GM15510 (cell line): Measurements from ENCODE around the gene SLC2A14.

Experiments
- POLR2A ChIP-seq: IDR thresholded peaks from 3 replicates; pipeline ENCODE4 v1.6.1; 2011; ENCODE audit warnings: borderline replicate concordance; ENCODE audit not compliant: insufficient read length; ENCODE audit errors: extremely low read depth

The SLC2A14 gene

DNA sequence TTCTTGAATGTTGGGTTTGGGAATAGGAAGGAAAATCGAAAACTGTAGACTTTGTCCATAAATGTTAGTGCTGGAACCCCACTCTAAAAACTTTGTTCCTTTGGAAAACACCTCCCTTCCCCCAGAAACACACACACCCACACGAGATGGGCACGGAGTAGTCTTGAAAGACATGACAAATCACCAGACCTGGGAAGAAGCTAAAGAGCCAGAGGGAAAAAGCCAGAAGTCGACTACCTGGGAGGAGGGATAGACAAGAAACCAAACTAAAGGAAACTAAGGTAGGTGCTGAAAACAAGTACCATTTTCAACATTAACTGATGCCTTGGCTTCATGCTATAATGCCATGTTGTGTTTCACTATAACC, 84.4 kb downstream of the SLC2A14 start:
- TF ChIP-seq POLR2A: no peak

- no peak for TF ChIP-seq POLR2A
Observed at GRCh38 chr12:7787574-7788293, 85.0 kb downstream of the SLC2A14 start.

DNA sequence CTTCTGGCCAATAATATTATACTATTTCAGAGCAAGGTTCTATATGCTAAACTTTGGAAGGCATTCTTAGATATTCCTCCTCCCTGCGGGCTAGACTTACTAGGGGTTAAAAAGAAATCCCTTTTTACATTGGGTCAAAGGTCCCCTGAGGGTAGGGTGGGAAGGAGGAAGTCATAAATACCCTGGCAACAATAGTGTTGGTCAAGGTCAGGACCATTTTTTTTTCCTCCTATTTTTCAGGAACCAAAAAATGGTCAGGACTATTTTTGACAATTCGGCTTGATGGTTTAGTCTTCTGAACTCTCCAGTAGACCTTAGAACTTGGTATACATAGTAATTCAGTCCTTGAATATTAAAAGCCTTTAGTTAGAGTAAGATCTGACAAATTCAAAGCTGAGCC, 88.0 kb downstream of the SLC2A14 start:
- TF ChIP-seq POLR2A: no peak

DNA sequence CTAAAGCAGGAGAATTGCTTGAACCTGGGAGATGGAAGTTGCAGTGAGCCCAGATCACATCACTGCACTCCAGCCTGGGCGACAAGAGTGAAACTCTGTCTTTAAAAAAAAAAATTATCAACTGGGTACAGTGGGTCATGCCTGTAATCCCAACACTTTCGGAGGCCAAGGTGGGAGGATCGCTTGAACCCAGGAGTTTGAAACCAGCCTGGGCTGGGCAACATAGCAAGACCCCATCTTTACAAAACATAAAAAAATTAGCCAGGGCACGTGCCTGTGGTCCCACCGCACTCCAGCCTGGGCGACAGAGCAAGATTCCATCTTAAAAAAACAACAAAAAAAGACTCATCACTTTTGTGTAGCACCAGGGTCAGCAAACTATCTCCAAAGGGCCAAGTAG, 90.7 kb downstream of the SLC2A14 start:
- TF ChIP-seq POLR2A: no peak

DNA sequence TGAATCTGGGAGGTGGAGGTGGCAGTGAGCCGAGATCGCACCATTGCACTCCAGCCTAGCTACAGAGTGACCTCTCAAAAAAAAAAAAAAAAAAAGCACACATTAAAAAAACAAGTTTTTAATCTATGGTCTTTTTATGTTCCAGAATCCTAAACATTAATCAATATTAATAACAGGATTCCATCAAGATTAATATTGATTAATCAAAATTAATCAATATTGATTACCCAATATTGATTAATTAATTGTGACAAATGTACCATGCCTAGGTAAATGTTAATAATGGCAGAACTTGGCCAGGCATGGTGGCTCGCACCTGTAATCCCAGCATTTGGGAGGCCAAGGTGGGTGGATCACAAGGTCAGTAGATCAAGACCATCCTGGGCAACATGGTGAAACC, 91.4 kb downstream of the SLC2A14 start:
- TF ChIP-seq POLR2A: no peak

DNA sequence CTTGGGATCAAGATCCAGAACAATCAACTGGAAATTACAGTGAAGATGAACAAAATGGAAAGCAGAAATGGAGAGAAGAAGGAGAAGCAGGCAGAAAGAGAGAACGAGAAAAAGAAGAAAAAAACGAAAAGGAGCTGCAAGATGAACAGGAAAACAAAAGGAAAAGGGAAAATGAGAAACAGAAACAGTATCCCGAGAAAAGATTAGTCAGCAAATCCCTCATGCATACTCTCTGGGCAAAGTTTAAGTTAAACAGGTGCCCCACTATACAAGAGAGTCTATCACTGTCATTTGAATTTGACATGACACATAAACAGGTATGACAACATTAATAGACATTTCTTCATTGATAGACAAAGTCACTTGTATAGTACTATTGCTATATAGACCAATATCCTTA, 102.7 kb downstream of the SLC2A14 start:
- TF ChIP-seq POLR2A: no peak
